GM21360 (cell line): Measurements from ENCODE around the gene CDK5RAP1.
"Not testable (repeated sequence)": the region's sequence is repeated elsewhere in the genome, so short reads cannot be mapped to it uniquely, and the experiment has no call there.

ENCODE experiments used
- ATAC-seq: cut with Tn5 transposase; IDR thresholded peaks from one replicate; pipeline ENCODE4 v1.9.1; 2021; ENCODE audit warnings: mild to moderate bottlenecking, moderate library complexity; ENCODE audit not compliant: unreplicated experiment

Gene CDK5RAP1

GRCh38 chr20:33401184-33401920 is at the start of gene CDK5RAP1:
Gene CDK5RAP1, minus strand, starts transcription at chr20:33401519. Its CDS starts 4,455 bp downstream, at chr20:33397064.
- peak; percentile 68 for ATAC-seq

- no peak for ATAC-seq
Observed at GRCh38 chr20:33450867-33451266, 49.5 kb upstream of the CDK5RAP1 start.

- no peak for ATAC-seq
Observed at GRCh38 chr20:33445881-33446625, 44.7 kb upstream of the CDK5RAP1 start.

- ATAC-seq, result no peak
Observed at GRCh38 chr20:33444797-33445560, 43.7 kb upstream of the CDK5RAP1 start.

- ATAC-seq, result peak; percentile 79
Observed at GRCh38 chr20:33443512-33444239, 42.4 kb upstream of the CDK5RAP1 start, which contains the start of gene SNTA1. Gene SNTA1, minus strand, starts transcription at chr20:33443763. Its CDS starts 143 bp downstream, at chr20:33443620.

GRCh38 chr20:33443006-33443511 is 41.7 kb upstream of the CDK5RAP1 start:
- no peak for ATAC-seq

GRCh38 chr20:33442136-33443005 is 41.1 kb upstream of the CDK5RAP1 start:
- ATAC-seq, result no peak

- ATAC-seq, result no peak
Observed at GRCh38 chr20:33441142-33441955, 40.0 kb upstream of the CDK5RAP1 start.

GRCh38 chr20:33440562-33440961 is 39.2 kb upstream of the CDK5RAP1 start:
- not testable (repeated sequence) for ATAC-seq

- ATAC-seq, result no peak
Observed at GRCh38 chr20:33438481-33438880, 37.2 kb upstream of the CDK5RAP1 start.

GRCh38 chr20:33437141-33437911 is 36.0 kb upstream of the CDK5RAP1 start:
- ATAC-seq, result no peak

- ATAC-seq, result no peak
Observed at GRCh38 chr20:33434434-33434833, 33.1 kb upstream of the CDK5RAP1 start.

GRCh38 chr20:33433465-33434234 is 32.3 kb upstream of the CDK5RAP1 start:
- no peak for ATAC-seq

- no peak for ATAC-seq
Observed at GRCh38 chr20:33431797-33432381, 30.6 kb upstream of the CDK5RAP1 start.

GRCh38 chr20:33423875-33424274 is 22.6 kb upstream of the CDK5RAP1 start:
- ATAC-seq, result not testable (repeated sequence)

GRCh38 chr20:33423141-33423834 is 22.0 kb upstream of the CDK5RAP1 start:
- no peak for ATAC-seq
